Osteocyte (in vitro differentiated cells): ENCODE data around the gene ARHGAP19. TPM values are rescaled to one million over a fixed set of nuclear protein-coding genes. Genes with fewer than 3 reads are reported as not detected.

Source experiments
- DNase-seq: peaks from one replicate; pipeline ENCODE4 v3.0.0; 2021; ENCODE audit warnings: mixed read lengths; ENCODE audit not compliant: unreplicated experiment; ENCODE audit errors: extremely low spot score
- H3K27ac Mint-ChIP-seq: one replicate; pipeline ENCODE4 v1.8.0; 2021; ENCODE audit warnings: mild to moderate bottlenecking, mixed read lengths; ENCODE audit not compliant: unreplicated experiment
- H3K27me3 Mint-ChIP-seq: one replicate; pipeline ENCODE4 v1.8.0; 2021; ENCODE audit warnings: mixed read lengths; ENCODE audit not compliant: unreplicated experiment
- H3K36me3 Mint-ChIP-seq: one replicate; pipeline ENCODE4 v1.8.0; 2021; ENCODE audit warnings: mixed read lengths; ENCODE audit not compliant: unreplicated experiment
- H3K4me1 Mint-ChIP-seq: one replicate; pipeline ENCODE4 v1.8.0; 2021; ENCODE audit warnings: mixed read lengths; ENCODE audit not compliant: unreplicated experiment
- H3K4me3 Mint-ChIP-seq: one replicate; pipeline ENCODE4 v1.8.0; 2021; ENCODE audit warnings: mild to moderate bottlenecking, moderate library complexity, mixed read lengths; ENCODE audit not compliant: unreplicated experiment
- H3K9me3 Mint-ChIP-seq: one replicate; pipeline ENCODE4 v1.8.0; 2021; ENCODE audit warnings: mixed read lengths; ENCODE audit not compliant: unreplicated experiment
- total RNA-seq: library from RNA; stranded (reverse); gene quantifications from 2 replicates; pipeline ENCODE4 v1.2.1, GENCODE V29; 2021
- TF ChIP-seq, protein P1 (sequence below): fragments of 200-600 bp; sonication (generic); IDR thresholded peaks from 2 replicates; pipeline ENCODE4 v1.5.0; 2021; ENCODE audit warnings: antibody characterized with exemption, mild to moderate bottlenecking, moderate library complexity

Gene ARHGAP19
- total RNA-seq, 1 donor from 2014 or later = 5.5 TPM

DNA sequence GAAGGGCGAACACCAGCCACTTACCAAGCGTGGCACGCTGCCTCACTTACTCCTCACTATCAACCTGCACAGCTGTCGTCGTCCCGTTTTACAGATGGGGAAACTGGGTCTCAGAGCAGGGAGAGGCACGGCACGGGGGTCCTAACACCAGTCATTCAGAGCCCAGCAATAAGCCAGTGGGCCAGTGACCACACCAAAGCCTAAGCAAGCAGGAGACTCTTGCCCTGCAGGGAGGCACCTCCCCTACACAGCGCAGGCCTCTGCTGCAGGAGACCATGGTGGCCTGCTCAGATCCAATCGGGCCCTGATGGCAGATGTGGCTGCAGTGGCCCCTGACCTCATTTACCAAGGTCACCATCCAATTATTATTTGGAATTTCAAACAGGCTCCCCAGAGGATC lies 111.5 kb downstream of the ARHGAP19 start:
- TF ChIP-seq, protein P1, sequence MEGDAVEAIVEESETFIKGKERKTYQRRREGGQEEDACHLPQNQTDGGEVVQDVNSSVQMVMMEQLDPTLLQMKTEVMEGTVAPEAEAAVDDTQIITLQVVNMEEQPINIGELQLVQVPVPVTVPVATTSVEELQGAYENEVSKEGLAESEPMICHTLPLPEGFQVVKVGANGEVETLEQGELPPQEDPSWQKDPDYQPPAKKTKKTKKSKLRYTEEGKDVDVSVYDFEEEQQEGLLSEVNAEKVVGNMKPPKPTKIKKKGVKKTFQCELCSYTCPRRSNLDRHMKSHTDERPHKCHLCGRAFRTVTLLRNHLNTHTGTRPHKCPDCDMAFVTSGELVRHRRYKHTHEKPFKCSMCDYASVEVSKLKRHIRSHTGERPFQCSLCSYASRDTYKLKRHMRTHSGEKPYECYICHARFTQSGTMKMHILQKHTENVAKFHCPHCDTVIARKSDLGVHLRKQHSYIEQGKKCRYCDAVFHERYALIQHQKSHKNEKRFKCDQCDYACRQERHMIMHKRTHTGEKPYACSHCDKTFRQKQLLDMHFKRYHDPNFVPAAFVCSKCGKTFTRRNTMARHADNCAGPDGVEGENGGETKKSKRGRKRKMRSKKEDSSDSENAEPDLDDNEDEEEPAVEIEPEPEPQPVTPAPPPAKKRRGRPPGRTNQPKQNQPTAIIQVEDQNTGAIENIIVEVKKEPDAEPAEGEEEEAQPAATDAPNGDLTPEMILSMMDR = no peak
- Mint-ChIP-seq H3K4me3 (no peak overlapping the region), H3K9me3 (no peaks in the 10 kb centered on the region), H3K36me3 (no peaks in the 10 kb centered on the region), H3K27ac (no peak overlapping the region), H3K4me1 (peaks cover 5% of the 10 kb centered on the region), H3K27me3 (peaks cover 58% of the 10 kb centered on the region)
- DNase-seq = no peak

DNA sequence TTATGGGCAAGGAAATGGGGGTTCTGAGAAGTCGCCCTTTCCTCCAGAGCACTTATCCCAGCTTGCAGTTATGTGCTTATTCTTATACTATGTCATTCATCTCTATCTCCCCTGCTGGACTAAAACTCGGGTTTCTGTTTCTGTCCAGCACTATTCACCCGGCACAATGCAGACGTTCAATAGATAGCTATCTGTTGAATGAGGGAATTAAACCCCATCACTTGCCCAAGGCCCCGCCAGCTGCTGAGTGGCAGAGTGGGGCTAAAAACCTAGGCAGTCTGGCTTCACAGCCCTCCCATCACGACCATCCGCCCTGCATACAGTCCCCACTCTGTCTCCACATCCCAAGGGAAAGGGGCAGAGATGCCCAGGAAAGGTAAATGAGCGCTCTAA lies 112.1 kb downstream of the ARHGAP19 start:
- peaks cover 5% of the 10 kb centered on the region for H3K4me1 Mint-ChIP-seq
- H3K4me3 Mint-ChIP-seq = no peak overlapping the region
- H3K9me3 Mint-ChIP-seq = no peaks in the 10 kb centered on the region
- DNase-seq = no peak
- peaks cover 61% of the 10 kb centered on the region for H3K27me3 Mint-ChIP-seq
- TF ChIP-seq, protein P1 = no peak
- no peaks in the 10 kb centered on the region for H3K36me3 Mint-ChIP-seq
- H3K27ac Mint-ChIP-seq = no peak overlapping the region

DNA sequence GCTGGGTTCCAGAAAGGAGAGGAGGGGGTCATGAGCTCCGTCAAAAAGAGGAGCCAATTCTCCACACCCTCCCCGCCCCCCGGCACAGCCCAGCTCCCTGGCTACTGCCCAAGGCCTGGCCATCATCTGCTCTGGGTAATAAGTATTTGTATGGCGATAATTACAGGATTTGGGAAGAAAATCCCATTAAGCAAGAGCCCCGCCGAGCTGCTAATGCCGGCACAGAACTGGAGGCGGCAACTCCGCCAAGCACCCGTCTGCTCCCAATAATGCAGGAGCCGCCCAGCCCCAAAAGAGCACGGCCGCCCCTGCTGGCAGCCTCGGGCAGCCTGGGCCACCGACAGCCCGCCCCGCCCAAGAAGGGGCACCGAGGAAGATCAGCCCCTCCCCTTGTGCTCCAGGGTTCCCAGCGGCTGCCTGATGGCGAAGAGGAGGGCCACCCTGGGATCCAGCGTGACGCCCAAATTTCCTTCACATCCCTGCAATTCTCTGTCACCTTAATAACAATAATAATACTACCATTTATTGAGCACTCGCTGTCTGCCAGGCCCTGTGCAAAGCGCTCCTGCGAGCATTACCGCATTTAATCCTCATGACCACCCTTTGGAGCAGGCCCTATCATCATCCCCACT lies 112.6 kb downstream of the ARHGAP19 start:
- Mint-ChIP-seq H3K27ac (no peak overlapping the region), H3K36me3 (no peaks in the 10 kb centered on the region), H3K4me1 (peaks cover 3% of the 10 kb centered on the region), H3K4me3 (no peak overlapping the region), H3K27me3 (peaks cover 59% of the 10 kb centered on the region), H3K9me3 (no peaks in the 10 kb centered on the region)
- DNase-seq = no peak
- TF ChIP-seq, protein P1 = peak; percentile 29

DNA sequence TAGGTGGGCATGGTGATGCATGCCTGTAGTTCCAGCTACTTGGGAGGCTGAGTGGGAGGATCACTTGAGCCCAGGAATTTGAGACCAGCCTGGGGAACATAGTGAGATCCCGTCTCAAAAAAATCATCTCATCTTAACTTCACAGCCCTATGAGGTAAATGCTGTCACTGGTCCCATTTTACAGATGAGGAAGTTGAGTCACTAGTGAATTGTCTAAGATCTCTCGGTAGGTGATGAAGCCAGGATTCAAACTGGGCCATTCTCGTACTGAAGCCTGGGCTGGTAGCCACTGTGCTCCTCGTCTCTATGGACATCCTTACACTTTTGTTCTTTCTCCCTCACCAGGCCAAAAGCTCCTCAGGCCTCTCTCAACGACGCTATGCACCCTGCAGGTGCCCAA lies 113.1 kb downstream of the ARHGAP19 start:
- Mint-ChIP-seq H3K4me1 (peaks cover 1% of the 10 kb centered on the region), H3K27ac (no peak overlapping the region), H3K36me3 (no peaks in the 10 kb centered on the region), H3K27me3 (peaks cover 53% of the 10 kb centered on the region), H3K9me3 (no peaks in the 10 kb centered on the region), H3K4me3 (no peak overlapping the region)
- TF ChIP-seq, protein P1 = no peak
- DNase-seq = no peak

DNA sequence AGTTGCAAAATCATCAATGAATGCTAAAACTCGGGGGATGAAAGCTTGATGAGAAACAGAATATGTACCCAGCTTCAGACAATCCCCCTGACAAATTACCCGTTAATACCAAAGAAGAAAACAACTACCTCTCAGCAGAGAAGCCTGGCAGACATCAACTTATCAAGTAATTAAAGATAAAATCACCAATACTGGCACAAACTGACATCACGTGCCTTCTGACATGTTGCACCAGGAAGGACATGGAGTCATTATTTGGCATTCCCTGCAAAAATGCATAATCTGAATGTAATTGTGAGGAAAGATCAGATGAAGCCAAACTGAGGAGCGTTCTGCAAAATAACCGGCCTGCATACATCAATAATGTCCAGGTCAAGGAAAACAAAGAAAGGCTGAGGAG lies 114.4 kb downstream of the ARHGAP19 start:
- DNase-seq = no peak
- Mint-ChIP-seq H3K4me3 (no peak overlapping the region), H3K27ac (no peak overlapping the region), H3K4me1 (peaks cover 1% of the 10 kb centered on the region), H3K9me3 (no peaks in the 10 kb centered on the region), H3K36me3 (no peaks in the 10 kb centered on the region), H3K27me3 (peaks cover 41% of the 10 kb centered on the region)
- TF ChIP-seq, protein P1 = no peak
